ENCODE data around the gene FN3K. TPM values are rescaled to one million over a fixed set of nuclear protein-coding genes. Genes with fewer than 3 reads are reported as not detected.

The FN3K gene
- total and polyA plus RNA-seq, 2 donors (not counting 3 experiments of a cell fraction or from before 2014, with no cell fraction given), result 2.0 to 12.0 TPM

DNA sequence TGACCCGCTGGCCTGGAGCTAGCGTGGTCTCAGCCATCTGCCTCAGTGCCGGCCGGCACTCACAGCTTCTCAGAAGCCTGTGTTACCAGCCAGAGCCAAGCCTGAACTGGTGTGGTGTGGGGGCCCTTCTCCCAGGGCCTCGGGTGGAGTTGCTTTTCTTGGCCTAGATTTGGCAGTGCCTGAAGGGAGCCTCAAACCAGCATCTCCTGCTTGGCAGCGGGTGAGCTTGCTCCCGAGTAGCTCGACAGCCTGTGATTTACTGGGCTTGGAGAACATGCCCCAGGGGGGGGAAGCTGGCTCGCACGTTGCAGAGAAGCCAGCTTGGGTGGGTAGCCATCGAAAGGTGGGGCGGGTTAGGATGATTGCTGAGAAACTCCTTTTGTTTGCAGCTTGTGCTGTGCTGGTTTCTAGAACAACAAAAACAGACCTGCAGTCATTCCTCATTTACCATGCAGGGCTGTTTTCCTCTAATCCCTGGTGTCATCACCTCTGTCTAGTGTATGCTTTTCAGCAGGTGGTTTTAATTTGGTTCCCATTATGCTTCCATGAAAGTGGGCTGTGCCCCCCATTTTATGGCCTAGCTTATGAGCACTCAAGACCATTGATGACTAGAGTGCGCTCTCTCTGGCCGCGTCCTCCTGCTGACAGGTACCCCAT, 58.7 kb downstream of the FN3K start:
- H3K79me2 ChIP-seq (ENCODE audit: control insufficient read depth, insufficient read depth, low read length), result peaks cover 2% of the 10 kb centered on the region
- dilution Hi-C loops (cut with MboI; ENCODE audit: extremely low pct_ligation_motif_present, low sequenced_read_pairs) (no loop called here), intact Hi-C loops (cut with micrococcal nuclease) (no loop called here)
- DNase-seq (ENCODE audit: low read depth, low spot score), result no peak
- H3K9me1 ChIP-seq (replicated peaks; ENCODE audit: control insufficient read depth, extremely low read depth, insufficient read depth, low read length), result no peaks in the 10 kb centered on the region
- CTCF ChIA-PET, result no interaction called here
- H3K4me2 ChIP-seq (ENCODE audit: insufficient read depth, low read length), result no peak overlapping the region
- no peaks in the 10 kb centered on the region for H4K20me1 ChIP-seq (replicated peaks; ENCODE audit: control insufficient read depth, extremely low read depth, insufficient read depth, low read length)
- no peak overlapping the region for H2AFZ ChIP-seq (ENCODE audit: low read depth, low read length)
- TF ChIP-seq EZH2 (IDR thresholded peaks at IDR 0.05; ENCODE audit: borderline replicate concordance, low read depth, low read length, severe bottlenecking) (no peak), MYC (IDR thresholded peaks at IDR 0.05; ENCODE audit: low read depth, low read length) (no peak), GATA2 (IDR thresholded peaks at IDR 0.05; ENCODE audit: insufficient read depth, insufficient read length, low read depth, low read length) (no peak), FOS (IDR thresholded peaks at IDR 0.05; ENCODE audit: borderline replicate concordance, insufficient read depth, low read length) (no peak), JUN (IDR thresholded peaks at IDR 0.05; ENCODE audit: borderline replicate concordance, insufficient read depth, insufficient read length, low read depth) (no peak), POLR2A (IDR thresholded peaks at IDR 0.05; ENCODE audit: low read depth, low read length) (no peak), POLR2AphosphoS5 (IDR thresholded peaks at IDR 0.05; ENCODE audit: insufficient read depth, low read depth, low read length) (no peak)
- TF ChIP-seq, protein P1, sequence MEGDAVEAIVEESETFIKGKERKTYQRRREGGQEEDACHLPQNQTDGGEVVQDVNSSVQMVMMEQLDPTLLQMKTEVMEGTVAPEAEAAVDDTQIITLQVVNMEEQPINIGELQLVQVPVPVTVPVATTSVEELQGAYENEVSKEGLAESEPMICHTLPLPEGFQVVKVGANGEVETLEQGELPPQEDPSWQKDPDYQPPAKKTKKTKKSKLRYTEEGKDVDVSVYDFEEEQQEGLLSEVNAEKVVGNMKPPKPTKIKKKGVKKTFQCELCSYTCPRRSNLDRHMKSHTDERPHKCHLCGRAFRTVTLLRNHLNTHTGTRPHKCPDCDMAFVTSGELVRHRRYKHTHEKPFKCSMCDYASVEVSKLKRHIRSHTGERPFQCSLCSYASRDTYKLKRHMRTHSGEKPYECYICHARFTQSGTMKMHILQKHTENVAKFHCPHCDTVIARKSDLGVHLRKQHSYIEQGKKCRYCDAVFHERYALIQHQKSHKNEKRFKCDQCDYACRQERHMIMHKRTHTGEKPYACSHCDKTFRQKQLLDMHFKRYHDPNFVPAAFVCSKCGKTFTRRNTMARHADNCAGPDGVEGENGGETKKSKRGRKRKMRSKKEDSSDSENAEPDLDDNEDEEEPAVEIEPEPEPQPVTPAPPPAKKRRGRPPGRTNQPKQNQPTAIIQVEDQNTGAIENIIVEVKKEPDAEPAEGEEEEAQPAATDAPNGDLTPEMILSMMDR (IDR thresholded peaks at IDR 0.05; ENCODE audit: extremely low read depth in 1 of 2, insufficient read depth in 1 of 2, low read depth in 1 of 2, low read length in 2 of 2), result no peak
- TF ChIP-seq, protein P2, sequence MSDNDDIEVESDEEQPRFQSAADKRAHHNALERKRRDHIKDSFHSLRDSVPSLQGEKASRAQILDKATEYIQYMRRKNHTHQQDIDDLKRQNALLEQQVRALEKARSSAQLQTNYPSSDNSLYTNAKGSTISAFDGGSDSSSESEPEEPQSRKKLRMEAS (IDR thresholded peaks at IDR 0.05; ENCODE audit: insufficient read depth, insufficient read length), result no peak
- no TSS peak for BruUV-seq (replicated peaks)
- H3K9ac ChIP-seq (replicated peaks; ENCODE audit: extremely low read depth, insufficient read depth, low read length), result no peak overlapping the region
- no peaks in the 10 kb centered on the region for H3K9me3 ChIP-seq (replicated peaks; ENCODE audit: control insufficient read depth, insufficient read depth, low read length)
- no peak overlapping the region for H3K4me3 ChIP-seq (replicated peaks in 1 of 3; ENCODE audit: insufficient read depth in 1 of 3, low read depth in 1 of 3, low read length in 3 of 3)
- no peak overlapping the region for H3K27ac ChIP-seq (ENCODE audit: insufficient read depth, low read depth, low read length)
- no peaks in the 10 kb centered on the region for H3K4me1 ChIP-seq (ENCODE audit: control insufficient read depth, extremely low read depth, insufficient read depth, low read length)
- peaks cover 0 to 3% of the 10 kb centered on the region in 2 experiments for H3K36me3 ChIP-seq (ENCODE audit: control insufficient read depth in 2 of 2, extremely low read depth in 1 of 2, insufficient read depth in 2 of 2, low read length in 2 of 2)
- no peak for FAIRE-seq
- POLR2A ChIA-PET, result no interaction called here
- H3K27me3 ChIP-seq (ENCODE audit: control insufficient read depth in 2 of 2, insufficient read depth in 2 of 2, low read length in 2 of 2), result no peaks in the 10 kb centered on the region
